ENCODE data around the gene SLAMF1.

Gene SLAMF1

DNA sequence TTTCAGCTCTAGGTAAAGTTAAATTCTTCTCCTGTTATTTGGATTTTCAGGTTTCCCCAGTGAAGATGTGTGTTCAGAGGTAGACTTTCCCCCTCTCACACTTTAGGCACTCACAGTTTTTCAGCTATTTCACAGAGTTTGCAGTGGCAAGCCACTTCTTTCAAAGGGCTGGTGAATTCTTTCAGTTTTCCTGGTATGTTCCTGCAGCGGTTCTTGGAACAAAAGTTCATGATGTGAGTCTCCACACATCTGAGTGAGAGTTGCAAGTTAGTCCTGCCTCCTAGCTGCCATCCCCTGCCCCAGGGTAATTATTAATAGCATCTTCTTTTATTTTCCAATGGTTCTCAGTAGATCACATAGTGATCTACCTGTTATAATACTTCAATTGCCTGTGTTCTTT, 40.2 kb downstream of the SLAMF1 start:
- TF ChIP-seq, protein P1, sequence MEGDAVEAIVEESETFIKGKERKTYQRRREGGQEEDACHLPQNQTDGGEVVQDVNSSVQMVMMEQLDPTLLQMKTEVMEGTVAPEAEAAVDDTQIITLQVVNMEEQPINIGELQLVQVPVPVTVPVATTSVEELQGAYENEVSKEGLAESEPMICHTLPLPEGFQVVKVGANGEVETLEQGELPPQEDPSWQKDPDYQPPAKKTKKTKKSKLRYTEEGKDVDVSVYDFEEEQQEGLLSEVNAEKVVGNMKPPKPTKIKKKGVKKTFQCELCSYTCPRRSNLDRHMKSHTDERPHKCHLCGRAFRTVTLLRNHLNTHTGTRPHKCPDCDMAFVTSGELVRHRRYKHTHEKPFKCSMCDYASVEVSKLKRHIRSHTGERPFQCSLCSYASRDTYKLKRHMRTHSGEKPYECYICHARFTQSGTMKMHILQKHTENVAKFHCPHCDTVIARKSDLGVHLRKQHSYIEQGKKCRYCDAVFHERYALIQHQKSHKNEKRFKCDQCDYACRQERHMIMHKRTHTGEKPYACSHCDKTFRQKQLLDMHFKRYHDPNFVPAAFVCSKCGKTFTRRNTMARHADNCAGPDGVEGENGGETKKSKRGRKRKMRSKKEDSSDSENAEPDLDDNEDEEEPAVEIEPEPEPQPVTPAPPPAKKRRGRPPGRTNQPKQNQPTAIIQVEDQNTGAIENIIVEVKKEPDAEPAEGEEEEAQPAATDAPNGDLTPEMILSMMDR (conservative IDR thresholded peaks at IDR 0.05; ENCODE audit: low read depth, low read length) = no peak
- Histone ChIP-seq H3K4me3 (IDR thresholded peaks at IDR 0.05; ENCODE audit: insufficient read depth, low read depth, low read length) (peak overlapping the region; percentile 7), H4K20me1 (ENCODE audit: insufficient read depth) (no peaks in the 10 kb centered on the region), H2AFZ (ENCODE audit: low read depth) (peak overlapping the region; percentile 47), H3K79me2 (ENCODE audit: insufficient read depth, low read depth) (no peaks in the 10 kb centered on the region), H3K27ac (no peak overlapping the region), H3K27me3 (ENCODE audit: insufficient read depth, low read depth) (no peaks in the 10 kb centered on the region), H3K4me2 (no peak overlapping the region; the same call in 1 of the 2 replicates), H3K9ac (no peak overlapping the region), H3K36me3 (ENCODE audit: insufficient read depth) (no peaks in the 10 kb centered on the region), H3K4me1 (ENCODE audit: low read depth, poor library complexity, severe bottlenecking) (peaks cover 25% of the 10 kb centered on the region)

DNA sequence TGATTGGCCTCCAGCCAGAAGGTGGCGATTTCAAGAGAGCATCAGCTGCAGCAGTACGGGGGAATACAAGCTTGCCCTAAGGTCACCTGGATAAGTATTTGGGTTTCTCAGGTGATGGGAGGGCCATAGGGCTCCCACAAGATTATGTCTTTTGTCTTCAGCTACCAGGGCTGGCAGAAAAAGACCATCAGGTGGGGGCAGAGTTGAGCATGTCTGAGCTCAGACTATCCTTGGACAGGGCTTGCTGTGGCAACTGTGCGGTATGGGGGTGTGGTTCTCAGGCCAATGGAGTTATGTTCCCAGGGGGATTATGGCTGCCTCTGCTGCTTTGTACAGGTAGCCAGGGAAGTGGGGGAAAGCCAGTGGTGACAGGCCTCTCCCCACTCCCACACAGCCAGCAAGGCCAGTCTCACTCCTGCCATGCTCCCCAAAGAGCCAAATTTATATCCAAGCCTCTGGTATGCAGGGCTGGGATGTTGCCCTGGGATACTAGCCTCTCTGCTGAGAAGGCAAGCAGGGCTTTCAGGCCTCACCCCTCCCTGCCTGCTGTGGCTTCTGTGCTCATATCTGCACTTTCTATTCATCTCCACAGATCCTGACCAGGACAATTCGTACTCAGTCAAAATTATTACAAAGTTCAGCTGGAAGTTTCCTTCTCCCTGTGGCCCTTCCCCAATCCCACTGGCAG, 40.9 kb downstream of the SLAMF1 start:
- TF ChIP-seq, protein P1 (conservative IDR thresholded peaks at IDR 0.05; ENCODE audit: low read depth, low read length) = peak; percentile 13; the same call in 1 of the 2 replicates
- no peaks in the 10 kb centered on the region for H3K27me3 ChIP-seq (ENCODE audit: insufficient read depth, low read depth)
- peak overlapping the region; percentile 18 for H3K4me3 ChIP-seq (IDR thresholded peaks at IDR 0.05; ENCODE audit: insufficient read depth, low read depth, low read length)
- H4K20me1 ChIP-seq (ENCODE audit: insufficient read depth) = no peaks in the 10 kb centered on the region
- H2AFZ ChIP-seq (ENCODE audit: low read depth) = peak overlapping the region; percentile 47
- no peak overlapping the region for H3K27ac ChIP-seq
- no peaks in the 10 kb centered on the region for H3K79me2 ChIP-seq (ENCODE audit: insufficient read depth, low read depth)
- H3K9ac ChIP-seq = no peak overlapping the region
- no peaks in the 10 kb centered on the region for H3K36me3 ChIP-seq (ENCODE audit: insufficient read depth)
- H3K4me2 ChIP-seq = no peak overlapping the region; the same call in 1 of the 2 replicates
- H3K4me1 ChIP-seq (ENCODE audit: low read depth, poor library complexity, severe bottlenecking) = peaks cover 25% of the 10 kb centered on the region

DNA sequence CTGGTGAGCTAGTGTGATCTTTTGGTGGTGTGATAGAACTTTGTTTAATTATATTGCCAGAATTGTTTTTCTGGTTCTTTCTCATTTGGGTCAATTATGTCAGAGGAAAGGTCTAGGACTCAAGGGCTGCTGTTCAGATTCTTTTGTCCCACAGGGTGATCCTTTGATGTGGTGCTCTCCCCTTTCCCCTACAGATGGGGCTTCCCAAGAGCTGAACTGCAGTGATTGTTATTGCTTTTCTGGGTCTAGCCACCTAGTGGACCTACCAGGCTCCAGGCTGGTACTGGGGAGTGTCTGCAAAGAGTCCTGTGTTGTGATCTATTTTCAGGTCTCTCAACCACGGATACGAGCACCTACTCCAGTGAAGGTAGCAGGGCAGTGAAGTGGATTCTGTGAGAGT, 41.6 kb downstream of the SLAMF1 start:
- no peaks in the 10 kb centered on the region for H4K20me1 ChIP-seq (ENCODE audit: insufficient read depth)
- peak overlapping the region; percentile 18 for H3K4me3 ChIP-seq (IDR thresholded peaks at IDR 0.05; ENCODE audit: insufficient read depth, low read depth, low read length)
- no peak overlapping the region for H3K4me2 ChIP-seq
- H3K27ac ChIP-seq = no peak overlapping the region
- no peaks in the 10 kb centered on the region for H3K36me3 ChIP-seq (ENCODE audit: insufficient read depth)
- no peaks in the 10 kb centered on the region for H3K27me3 ChIP-seq (ENCODE audit: insufficient read depth, low read depth)
- H2AFZ ChIP-seq (ENCODE audit: low read depth) = no peak overlapping the region
- H3K79me2 ChIP-seq (ENCODE audit: insufficient read depth, low read depth) = no peaks in the 10 kb centered on the region
- no peak overlapping the region for H3K9ac ChIP-seq
- peaks cover 25% of the 10 kb centered on the region for H3K4me1 ChIP-seq (ENCODE audit: low read depth, poor library complexity, severe bottlenecking)
- TF ChIP-seq, protein P1 (conservative IDR thresholded peaks at IDR 0.05; ENCODE audit: low read depth, low read length) = peak; percentile 13; the same call in 1 of the 2 replicates

DNA sequence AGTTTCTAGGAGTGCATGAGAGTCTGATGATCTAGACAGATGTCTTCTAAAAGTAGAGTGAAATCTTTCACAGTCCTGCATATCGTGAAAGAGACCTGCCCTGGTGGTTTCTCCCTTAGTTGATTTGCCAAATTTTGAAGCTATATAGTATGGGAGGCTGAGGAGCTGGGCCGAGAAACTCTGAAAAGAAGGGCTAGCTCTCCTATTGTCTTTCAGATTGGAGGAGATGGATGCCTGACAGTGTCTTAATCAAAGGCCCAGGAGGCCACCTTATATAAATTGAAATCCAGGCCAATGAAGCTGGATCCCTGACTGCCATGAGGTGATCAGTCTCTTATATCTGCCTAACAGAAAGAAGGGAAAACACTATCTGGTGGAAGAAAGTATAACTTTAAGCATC, 49.1 kb downstream of the SLAMF1 start:
- Histone ChIP-seq H3K4me3 (IDR thresholded peaks at IDR 0.05; ENCODE audit: insufficient read depth, low read depth, low read length) (no peak overlapping the region), H3K27me3 (ENCODE audit: insufficient read depth, low read depth) (no peaks in the 10 kb centered on the region), H2AFZ (ENCODE audit: low read depth) (no peak overlapping the region), H3K36me3 (ENCODE audit: insufficient read depth) (no peaks in the 10 kb centered on the region), H4K20me1 (ENCODE audit: insufficient read depth) (no peaks in the 10 kb centered on the region), H3K79me2 (ENCODE audit: insufficient read depth, low read depth) (no peaks in the 10 kb centered on the region), H3K27ac (no peak overlapping the region), H3K4me1 (ENCODE audit: low read depth, poor library complexity, severe bottlenecking) (no peaks in the 10 kb centered on the region), H3K9ac (no peak overlapping the region), H3K4me2 (no peak overlapping the region)
- TF ChIP-seq, protein P1 (conservative IDR thresholded peaks at IDR 0.05; ENCODE audit: low read depth, low read length) = no peak

Measured in KMS-11 (cell line).